Activated CD4-positive, alpha-beta T cell treated with anti-CD3 and anti-CD28 coated beads, Interleukin-2, amount 50 U/mL, for 48 hours (primary cell): ENCODE measurements around the gene NUFIP1.
A peak's percentile ranks its signal among the peaks of the same experiment; 100 is the strongest.
"Not testable (repeated sequence)": the region's sequence is repeated elsewhere in the genome, so short reads cannot be mapped to it uniquely, and the experiment has no call there.

Source experiments
- DNase-seq, 2 experiments: peaks; one replicate each; pipeline ENCODE4 v3.0.0-alpha.2; 2020

The NUFIP1 gene

GRCh38 chr13:44989071-44989889 is at the start of gene NUFIP1, which contains the start of gene GPALPP1:
Gene NUFIP1 (minus strand): TSS chr13:44989471. CDS start chr13:44989436, 35 bp downstream.
Gene GPALPP1 (plus strand): TSS chr13:44989538. CDS start chr13:44989655, 117 bp downstream.
- peak; percentile 95 to 96 for DNase-seq

- no peak for DNase-seq
Observed at GRCh38 chr13:45036206-45036605, 46.9 kb upstream of the NUFIP1 start.

GRCh38 chr13:45034342-45034741 is 45.1 kb upstream of the NUFIP1 start:
- DNase-seq = no peak

- DNase-seq = no peak
Observed at GRCh38 chr13:45024847-45025246, 35.6 kb upstream of the NUFIP1 start.

GRCh38 chr13:45021250-45021649 is 32.0 kb upstream of the NUFIP1 start:
- no peak for DNase-seq

GRCh38 chr13:45019981-45020380 is 30.7 kb upstream of the NUFIP1 start:
- DNase-seq = not testable (repeated sequence)

GRCh38 chr13:45016792-45017425 is 27.6 kb upstream of the NUFIP1 start:
- peak in 1 of 2 experiments; percentile 9 for DNase-seq

- no peak for DNase-seq
Observed at GRCh38 chr13:45015300-45015699, 26.0 kb upstream of the NUFIP1 start.

GRCh38 chr13:45011198-45011597 is 21.9 kb upstream of the NUFIP1 start:
- no peak for DNase-seq

GRCh38 chr13:45007823-45008222 is 18.6 kb upstream of the NUFIP1 start:
- no peak for DNase-seq

GRCh38 chr13:45007225-45007624 is 18.0 kb upstream of the NUFIP1 start:
- DNase-seq = no peak

GRCh38 chr13:45004096-45004495 is 14.8 kb upstream of the NUFIP1 start:
- DNase-seq = no peak

GRCh38 chr13:45003417-45003816 is 14.1 kb upstream of the NUFIP1 start:
- no peak for DNase-seq

- DNase-seq = peak in 1 of 2 experiments; percentile 18
Observed at GRCh38 chr13:44989941-44990340, 670 bp upstream of the NUFIP1 start.

GRCh38 chr13:44978328-44978727 is 10.9 kb downstream of the NUFIP1 start:
- DNase-seq = no peak

GRCh38 chr13:44976949-44977583 is 12.2 kb downstream of the NUFIP1 start:
- DNase-seq = no peak

GRCh38 chr13:44976196-44976595 is 13.1 kb downstream of the NUFIP1 start:
- no peak for DNase-seq

GRCh38 chr13:44974056-44974793 is 15.0 kb downstream of the NUFIP1 start:
- no peak for DNase-seq

GRCh38 chr13:44972956-44973581 is 16.2 kb downstream of the NUFIP1 start:
- no peak for DNase-seq

- no peak for DNase-seq
Observed at GRCh38 chr13:44971656-44972595, 17.3 kb downstream of the NUFIP1 start.
